Measurements from ENCODE around the gene CELSR2.

The CELSR2 gene

DNA sequence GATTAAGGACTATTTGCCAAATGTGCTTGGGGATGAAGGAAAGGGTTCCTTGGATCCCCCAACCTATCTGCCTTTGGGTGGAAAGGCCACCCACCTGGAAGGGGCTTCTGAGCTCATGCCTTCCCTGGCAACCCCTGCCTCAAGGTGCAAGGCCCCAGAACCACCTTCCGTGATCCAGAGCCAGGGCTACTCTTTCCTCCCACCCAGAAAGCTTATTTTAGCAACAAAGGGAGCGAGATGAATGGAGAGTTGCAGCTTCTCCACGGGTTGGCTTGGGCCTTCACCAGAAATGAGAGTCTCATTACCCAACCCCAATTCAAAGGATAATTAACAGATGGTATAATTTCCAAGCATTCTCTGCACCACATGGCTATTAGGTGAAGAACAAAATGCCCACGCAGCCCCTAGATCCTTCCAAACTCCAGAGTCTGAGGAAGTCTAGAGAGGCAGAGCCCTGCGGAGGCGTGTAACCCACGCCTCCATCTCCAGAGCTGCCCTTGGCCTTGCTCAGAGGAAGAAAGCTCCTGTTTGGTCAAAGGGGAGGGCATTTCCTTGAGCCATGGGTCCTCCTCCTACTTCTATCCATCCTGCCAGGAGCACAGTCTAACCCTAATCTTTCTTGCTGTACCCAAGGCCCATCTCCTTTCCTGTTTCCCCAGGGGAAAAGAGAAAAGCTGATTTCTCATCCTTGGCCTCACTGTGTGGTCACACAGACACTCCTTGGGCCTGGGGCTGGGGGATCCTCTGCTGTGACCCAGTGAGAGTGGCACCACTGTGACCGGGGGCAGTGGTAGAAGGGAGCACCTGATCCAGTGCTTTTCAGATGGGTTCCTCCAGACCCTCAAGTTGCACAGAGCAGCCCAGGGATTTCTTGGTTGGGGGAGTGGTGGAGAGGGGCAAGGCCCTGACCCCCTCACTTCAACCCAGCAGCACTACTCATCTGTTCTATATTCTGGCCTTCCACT, 1.7 kb upstream of the CELSR2 start:
- TF ChIP-seq POLR2AphosphoS5 (IDR thresholded peaks at IDR 0.05; ENCODE audit: low read depth, low read length) (no peak), FOXP2 (optimal IDR thresholded peaks at IDR 0.05; ENCODE audit: borderline replicate concordance, extremely low read depth, extremely low read length, insufficient read depth) (no peak), SIN3A (IDR thresholded peaks at IDR 0.05; ENCODE audit: borderline replicate concordance, insufficient read depth, low read length) (no peak), TAF1 (IDR thresholded peaks at IDR 0.05; ENCODE audit: borderline replicate concordance, insufficient read depth, low read length) (no peak)
- TF ChIP-seq, protein P1, sequence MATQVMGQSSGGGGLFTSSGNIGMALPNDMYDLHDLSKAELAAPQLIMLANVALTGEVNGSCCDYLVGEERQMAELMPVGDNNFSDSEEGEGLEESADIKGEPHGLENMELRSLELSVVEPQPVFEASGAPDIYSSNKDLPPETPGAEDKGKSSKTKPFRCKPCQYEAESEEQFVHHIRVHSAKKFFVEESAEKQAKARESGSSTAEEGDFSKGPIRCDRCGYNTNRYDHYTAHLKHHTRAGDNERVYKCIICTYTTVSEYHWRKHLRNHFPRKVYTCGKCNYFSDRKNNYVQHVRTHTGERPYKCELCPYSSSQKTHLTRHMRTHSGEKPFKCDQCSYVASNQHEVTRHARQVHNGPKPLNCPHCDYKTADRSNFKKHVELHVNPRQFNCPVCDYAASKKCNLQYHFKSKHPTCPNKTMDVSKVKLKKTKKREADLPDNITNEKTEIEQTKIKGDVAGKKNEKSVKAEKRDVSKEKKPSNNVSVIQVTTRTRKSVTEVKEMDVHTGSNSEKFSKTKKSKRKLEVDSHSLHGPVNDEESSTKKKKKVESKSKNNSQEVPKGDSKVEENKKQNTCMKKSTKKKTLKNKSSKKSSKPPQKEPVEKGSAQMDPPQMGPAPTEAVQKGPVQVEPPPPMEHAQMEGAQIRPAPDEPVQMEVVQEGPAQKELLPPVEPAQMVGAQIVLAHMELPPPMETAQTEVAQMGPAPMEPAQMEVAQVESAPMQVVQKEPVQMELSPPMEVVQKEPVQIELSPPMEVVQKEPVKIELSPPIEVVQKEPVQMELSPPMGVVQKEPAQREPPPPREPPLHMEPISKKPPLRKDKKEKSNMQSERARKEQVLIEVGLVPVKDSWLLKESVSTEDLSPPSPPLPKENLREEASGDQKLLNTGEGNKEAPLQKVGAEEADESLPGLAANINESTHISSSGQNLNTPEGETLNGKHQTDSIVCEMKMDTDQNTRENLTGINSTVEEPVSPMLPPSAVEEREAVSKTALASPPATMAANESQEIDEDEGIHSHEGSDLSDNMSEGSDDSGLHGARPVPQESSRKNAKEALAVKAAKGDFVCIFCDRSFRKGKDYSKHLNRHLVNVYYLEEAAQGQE (IDR thresholded peaks at IDR 0.05; ENCODE audit: insufficient read depth in 1 of 2, low read depth in 2 of 2, low read length in 2 of 2) = no peak

DNA sequence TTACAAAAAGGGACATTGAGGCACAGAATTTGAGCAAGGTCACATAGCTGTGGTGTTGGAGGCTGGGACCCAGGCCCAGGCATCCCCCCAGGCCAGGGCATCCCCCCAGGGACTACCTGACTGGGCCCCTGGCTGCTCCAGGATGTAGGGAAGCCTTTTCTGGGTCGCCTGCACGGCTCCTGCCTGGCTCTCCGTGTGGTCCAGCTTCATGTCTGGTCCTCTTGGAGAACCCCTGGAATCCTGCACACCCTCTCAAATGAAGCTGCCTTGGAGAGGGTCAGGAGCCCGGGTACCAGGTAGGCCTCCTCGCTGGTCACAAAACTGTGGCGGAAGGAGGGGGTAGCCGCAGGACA, 919 bp upstream of the CELSR2 start:
- no peak for TF ChIP-seq FOXP2 (optimal IDR thresholded peaks at IDR 0.05; ENCODE audit: borderline replicate concordance, extremely low read depth, extremely low read length, insufficient read depth)
- no peak for TF ChIP-seq POLR2AphosphoS5 (IDR thresholded peaks at IDR 0.05; ENCODE audit: low read depth, low read length)
- TF ChIP-seq, protein P1 (IDR thresholded peaks at IDR 0.05; ENCODE audit: insufficient read depth in 1 of 2, low read depth in 2 of 2, low read length in 2 of 2) = no peak
- no peak for TF ChIP-seq SIN3A (IDR thresholded peaks at IDR 0.05; ENCODE audit: borderline replicate concordance, insufficient read depth, low read length)
- TF ChIP-seq TAF1 (IDR thresholded peaks at IDR 0.05; ENCODE audit: borderline replicate concordance, insufficient read depth, low read length) = no peak

DNA sequence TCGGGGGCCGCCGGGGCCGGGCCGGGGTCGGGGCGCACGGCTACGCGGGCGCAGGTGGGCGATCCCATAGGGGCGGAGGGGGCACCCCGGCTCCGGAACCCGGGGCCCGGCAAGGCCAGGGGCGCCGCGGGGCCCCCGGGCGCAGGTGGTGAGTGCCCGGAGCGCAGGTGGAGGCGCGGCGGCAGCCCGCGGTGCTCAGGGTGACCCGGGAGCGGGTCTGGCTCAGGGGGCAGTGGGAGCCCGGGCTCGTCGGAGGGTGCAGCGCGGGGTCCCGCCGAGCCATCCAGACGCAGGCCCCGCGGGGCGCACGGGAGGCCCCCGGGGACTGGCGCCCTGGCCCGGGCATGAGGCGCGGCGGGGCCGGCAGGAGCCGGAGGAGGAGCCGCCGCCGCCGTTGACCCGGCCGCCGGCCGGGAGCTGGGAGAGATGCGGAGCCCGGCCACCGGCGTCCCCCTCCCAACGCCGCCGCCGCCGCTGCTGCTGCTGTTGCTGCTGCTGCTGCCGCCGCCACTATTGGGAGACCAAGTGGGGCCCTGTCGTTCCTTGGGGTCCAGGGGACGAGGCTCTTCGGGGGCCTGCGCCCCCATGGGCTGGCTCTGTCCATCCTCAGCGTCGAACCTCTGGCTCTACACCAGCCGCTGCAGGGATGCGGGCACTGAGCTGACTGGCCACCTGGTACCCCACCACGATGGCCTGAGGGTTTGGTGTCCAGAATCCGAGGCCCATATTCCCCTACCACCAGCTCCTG, 489 bp downstream of the CELSR2 start:
- TF ChIP-seq, protein P1 (IDR thresholded peaks at IDR 0.05; ENCODE audit: insufficient read depth in 1 of 2, low read depth in 2 of 2, low read length in 2 of 2) = no peak
- TF ChIP-seq TAF1 (IDR thresholded peaks at IDR 0.05; ENCODE audit: borderline replicate concordance, insufficient read depth, low read length) (no peak), FOXP2 (optimal IDR thresholded peaks at IDR 0.05; ENCODE audit: borderline replicate concordance, extremely low read depth, extremely low read length, insufficient read depth) (peak; percentile 4), POLR2AphosphoS5 (IDR thresholded peaks at IDR 0.05; ENCODE audit: low read depth, low read length) (no peak), SIN3A (IDR thresholded peaks at IDR 0.05; ENCODE audit: borderline replicate concordance, insufficient read depth, low read length) (no peak)

DNA sequence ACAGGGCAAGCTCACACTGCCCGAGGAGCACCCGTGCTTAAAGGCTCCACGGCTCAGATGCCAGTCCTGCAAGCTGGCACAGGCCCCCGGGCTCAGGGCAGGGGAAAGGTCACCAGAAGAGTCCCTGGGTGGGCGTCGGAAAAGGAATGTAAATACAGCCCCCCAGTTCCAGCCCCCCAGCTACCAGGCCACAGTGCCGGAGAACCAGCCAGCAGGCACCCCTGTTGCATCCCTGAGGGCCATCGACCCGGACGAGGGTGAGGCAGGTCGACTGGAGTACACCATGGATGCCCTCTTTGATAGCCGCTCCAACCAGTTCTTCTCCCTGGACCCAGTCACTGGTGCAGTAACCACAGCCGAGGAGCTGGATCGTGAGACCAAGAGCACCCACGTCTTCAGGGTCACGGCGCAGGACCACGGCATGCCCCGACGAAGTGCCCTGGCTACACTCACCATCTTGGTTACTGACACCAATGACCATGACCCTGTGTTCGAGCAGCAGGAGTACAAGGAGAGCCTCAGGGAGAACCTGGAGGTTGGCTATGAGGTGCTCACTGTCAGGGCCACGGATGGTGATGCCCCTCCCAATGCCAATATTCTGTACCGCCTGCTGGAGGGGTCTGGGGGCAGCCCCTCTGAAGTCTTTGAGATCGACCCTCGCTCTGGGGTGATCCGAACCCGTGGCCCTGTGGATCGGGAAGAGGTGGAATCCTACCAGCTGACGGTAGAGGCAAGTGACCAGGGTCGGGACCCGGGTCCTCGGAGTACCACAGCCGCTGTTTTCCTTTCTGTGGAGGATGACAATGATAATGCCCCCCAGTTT, 1.3 kb downstream of the CELSR2 start:
- no peak for TF ChIP-seq TAF1 (IDR thresholded peaks at IDR 0.05; ENCODE audit: borderline replicate concordance, insufficient read depth, low read length)
- no peak for TF ChIP-seq FOXP2 (optimal IDR thresholded peaks at IDR 0.05; ENCODE audit: borderline replicate concordance, extremely low read depth, extremely low read length, insufficient read depth)
- TF ChIP-seq, protein P1 (IDR thresholded peaks at IDR 0.05; ENCODE audit: insufficient read depth in 1 of 2, low read depth in 2 of 2, low read length in 2 of 2) = no peak
- no peak for TF ChIP-seq SIN3A (IDR thresholded peaks at IDR 0.05; ENCODE audit: borderline replicate concordance, insufficient read depth, low read length)
- TF ChIP-seq POLR2AphosphoS5 (IDR thresholded peaks at IDR 0.05; ENCODE audit: low read depth, low read length) = no peak
